Peyer's patch (tissue), 4 donors: ENCODE measurements around the gene TCF12.

ENCODE experiments used
- POLR2A ChIP-seq, 2 donors: fragments of 450-650 bp; IDR thresholded peaks; one replicate each; pipeline ENCODE4 v1.5.1; 2017; ENCODE audit warnings: antibody characterized with exemption in 2 of 2, mild to moderate bottlenecking in 2 of 2, moderate library complexity in 2 of 2
- TF ChIP-seq, protein P1 (sequence below), 6 experiments: fragments of 450-650 bp in 4 of 6; fragments of 200-600 bp in 2 of 6; sonication (generic) in 1 of 6; IDR thresholded peaks; one replicate each; pipeline ENCODE4 v1.5.1; 2017 to 2019; ENCODE audit warnings: antibody characterized with exemption in 6 of 6, mild to moderate bottlenecking in 3 of 6, moderate library complexity in 1 of 6

DNA sequence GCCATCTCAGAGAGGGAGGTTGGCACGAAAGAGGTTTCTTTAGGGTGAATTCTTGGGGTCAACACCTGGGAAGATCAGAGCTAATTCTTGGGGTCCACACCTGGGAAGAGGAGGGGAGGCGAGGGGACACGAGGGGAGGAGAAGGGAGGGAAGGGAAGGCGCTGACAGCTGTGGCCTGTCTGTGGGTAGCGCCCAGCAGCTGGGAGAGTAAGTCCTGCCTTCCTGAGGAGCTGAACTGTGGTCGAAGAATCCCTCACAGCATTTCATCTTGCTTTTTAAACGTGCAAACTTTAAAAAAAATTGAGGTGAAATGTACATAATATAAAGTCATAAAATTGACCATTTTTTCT lies 394.7 kb downstream of the TCF12 start:
- TF ChIP-seq, protein P1, sequence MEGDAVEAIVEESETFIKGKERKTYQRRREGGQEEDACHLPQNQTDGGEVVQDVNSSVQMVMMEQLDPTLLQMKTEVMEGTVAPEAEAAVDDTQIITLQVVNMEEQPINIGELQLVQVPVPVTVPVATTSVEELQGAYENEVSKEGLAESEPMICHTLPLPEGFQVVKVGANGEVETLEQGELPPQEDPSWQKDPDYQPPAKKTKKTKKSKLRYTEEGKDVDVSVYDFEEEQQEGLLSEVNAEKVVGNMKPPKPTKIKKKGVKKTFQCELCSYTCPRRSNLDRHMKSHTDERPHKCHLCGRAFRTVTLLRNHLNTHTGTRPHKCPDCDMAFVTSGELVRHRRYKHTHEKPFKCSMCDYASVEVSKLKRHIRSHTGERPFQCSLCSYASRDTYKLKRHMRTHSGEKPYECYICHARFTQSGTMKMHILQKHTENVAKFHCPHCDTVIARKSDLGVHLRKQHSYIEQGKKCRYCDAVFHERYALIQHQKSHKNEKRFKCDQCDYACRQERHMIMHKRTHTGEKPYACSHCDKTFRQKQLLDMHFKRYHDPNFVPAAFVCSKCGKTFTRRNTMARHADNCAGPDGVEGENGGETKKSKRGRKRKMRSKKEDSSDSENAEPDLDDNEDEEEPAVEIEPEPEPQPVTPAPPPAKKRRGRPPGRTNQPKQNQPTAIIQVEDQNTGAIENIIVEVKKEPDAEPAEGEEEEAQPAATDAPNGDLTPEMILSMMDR (IDR thresholded peaks at IDR 0.05), result no peak
- TF ChIP-seq POLR2A (IDR thresholded peaks at IDR 0.05), result no peak
